Caco-2 (cell line): ENCODE measurements around the gene PRG2. TPM values are rescaled to one million over a fixed set of nuclear protein-coding genes. Genes with fewer than 3 reads are reported as not detected.

ENCODE experiments used
- BruUV-seq: library from RNA; stranded (reverse); fragments of 400-500 nt; replicated peaks from 2 replicates; lab custom pipeline; 2021; lab: Mats Ljungman, UMichigan
- CTCF ChIA-PET: fragments of 300-600 bp; sonication (Branson Sonifier 250); formaldehyde crosslinking; loops from one replicate; lab custom pipeline; 2022; ENCODE audit warnings: antibody characterized with exemption; lab: Charles Lee
- POLR2A ChIA-PET: fragments of 300-600 bp; sonication (Branson Sonifier 250); formaldehyde crosslinking; loops from one replicate; lab custom pipeline; 2022; ENCODE audit warnings: antibody characterized with exemption; lab: Charles Lee
- DNase-seq, 2 experiments: peaks; one replicate each; pipeline versions ENCODE4 v3.0.0 to v3.0.0-alpha.2; 2020 to 2022
- H3K27me3 ChIP-seq: replicated peaks from 2 replicates; pipeline ENCODE4 v1.6.0; 2011; ENCODE audit warnings: low read length; ENCODE audit not compliant: control insufficient read depth, insufficient read depth
- H3K36me3 ChIP-seq: 2 replicates; pipeline ENCODE4 v1.5.1; 2011; ENCODE audit warnings: low read length; ENCODE audit not compliant: control insufficient read depth, insufficient read depth
- H3K4me1 ChIP-seq: fragments of 250-450 bp; sonication (Bioruptor Pico); 2 replicates; pipeline ENCODE4 v1.5.1; 2020; ENCODE audit warnings: mild to moderate bottlenecking
- H3K4me3 ChIP-seq: 2 replicates; pipeline ENCODE4 v1.5.1; 2011; ENCODE audit warnings: low read depth, mild to moderate bottlenecking, control low read depth, low read length
- H3K9me3 ChIP-seq: fragments of 250-450 bp; sonication (Bioruptor Pico); 2 replicates; pipeline ENCODE4 v1.5.1; 2020; ENCODE audit warnings: mild to moderate bottlenecking, moderate library complexity
- H3K27ac Mint-ChIP-seq: one replicate; pipeline ENCODE4 v1.8.0; 2022; ENCODE audit warnings: mixed read lengths; ENCODE audit not compliant: unreplicated experiment
- H3K27me3 Mint-ChIP-seq: one replicate; pipeline ENCODE4 v1.8.0; 2022; ENCODE audit warnings: mixed read lengths; ENCODE audit not compliant: insufficient read depth, unreplicated experiment
- H3K36me3 Mint-ChIP-seq: one replicate; pipeline ENCODE4 v1.8.0; 2022; ENCODE audit warnings: mild to moderate bottlenecking, mixed read lengths; ENCODE audit not compliant: insufficient read depth, unreplicated experiment
- H3K4me1 Mint-ChIP-seq: one replicate; pipeline ENCODE4 v1.8.0; 2022; ENCODE audit warnings: low read depth, mixed read lengths; ENCODE audit not compliant: unreplicated experiment
- H3K4me3 Mint-ChIP-seq: one replicate; pipeline ENCODE4 v1.8.0; 2022; ENCODE audit warnings: mild to moderate bottlenecking, moderate library complexity, mixed read lengths; ENCODE audit not compliant: unreplicated experiment
- H3K9me3 Mint-ChIP-seq: one replicate; pipeline ENCODE4 v1.8.0; 2022; ENCODE audit warnings: mixed read lengths; ENCODE audit not compliant: unreplicated experiment
- intact Hi-C: fragments of 100-400 bp; cut with micrococcal nuclease; formaldehyde crosslinking; loops from one replicate; pipeline ENCODE4 v1.10.0; 2022; ENCODE audit not compliant: unreplicated experiment
- total RNA-seq: library from RNA; stranded (reverse); gene quantifications from 2 replicates; pipeline ENCODE4 v1.2.3, GENCODE V29; 2022
- TF ChIP-seq, protein P1 (sequence below), 2 experiments: fragments of 200-600 bp in 1 of 2; IDR thresholded peaks; 1 replicate in 1 of 2; 2 replicates in 1 of 2; pipeline versions ENCODE4 v1.5.1 to v1.8.0; 2011 to 2022; ENCODE audit warnings: antibody characterized with exemption in 1 of 2, control low read depth in 1 of 2, inconsistent platforms in 1 of 2, low read depth in 1 of 2, low read length in 1 of 2, mild to moderate bottlenecking in 1 of 2, moderate library complexity in 1 of 2; ENCODE audit not compliant: insufficient read depth in 1 of 2, severe bottlenecking in 1 of 2, unreplicated experiment in 1 of 2

The PRG2 gene
- total RNA-seq, 1 experiment from 2014 or later = not detected

- TF ChIP-seq, protein P1, sequence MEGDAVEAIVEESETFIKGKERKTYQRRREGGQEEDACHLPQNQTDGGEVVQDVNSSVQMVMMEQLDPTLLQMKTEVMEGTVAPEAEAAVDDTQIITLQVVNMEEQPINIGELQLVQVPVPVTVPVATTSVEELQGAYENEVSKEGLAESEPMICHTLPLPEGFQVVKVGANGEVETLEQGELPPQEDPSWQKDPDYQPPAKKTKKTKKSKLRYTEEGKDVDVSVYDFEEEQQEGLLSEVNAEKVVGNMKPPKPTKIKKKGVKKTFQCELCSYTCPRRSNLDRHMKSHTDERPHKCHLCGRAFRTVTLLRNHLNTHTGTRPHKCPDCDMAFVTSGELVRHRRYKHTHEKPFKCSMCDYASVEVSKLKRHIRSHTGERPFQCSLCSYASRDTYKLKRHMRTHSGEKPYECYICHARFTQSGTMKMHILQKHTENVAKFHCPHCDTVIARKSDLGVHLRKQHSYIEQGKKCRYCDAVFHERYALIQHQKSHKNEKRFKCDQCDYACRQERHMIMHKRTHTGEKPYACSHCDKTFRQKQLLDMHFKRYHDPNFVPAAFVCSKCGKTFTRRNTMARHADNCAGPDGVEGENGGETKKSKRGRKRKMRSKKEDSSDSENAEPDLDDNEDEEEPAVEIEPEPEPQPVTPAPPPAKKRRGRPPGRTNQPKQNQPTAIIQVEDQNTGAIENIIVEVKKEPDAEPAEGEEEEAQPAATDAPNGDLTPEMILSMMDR (IDR thresholded peaks at IDR 0.05; ENCODE audit: insufficient read depth in 1 of 2, low read depth in 1 of 2, low read length in 1 of 2, severe bottlenecking in 1 of 2, unreplicated experiment in 1 of 2) = no peak
- no peak for DNase-seq
- intact Hi-C loops = no loop called here
- Mint-ChIP-seq H3K27me3 (no peaks in the 10 kb centered on the region), H3K4me3 (no peak overlapping the region), H3K9me3 (no peaks in the 10 kb centered on the region), H3K4me1 (peaks cover 5% of the 10 kb centered on the region), H3K36me3 (no peaks in the 10 kb centered on the region), H3K27ac (no peak overlapping the region)
- H3K4me1 ChIP-seq = no peaks in the 10 kb centered on the region
- H3K9me3 ChIP-seq = no peaks in the 10 kb centered on the region
- H3K27me3 ChIP-seq = no peaks in the 10 kb centered on the region
- ChIA-PET CTCF (no interaction called here), POLR2A (interaction anchor here (0.6 kb wide), 1 partner anchor 209 kb away, joined by 3 read pairs; no protein-coding TSS in a partner anchor)
- BruUV-seq = no TSS peak
- no peak overlapping the region for H3K4me3 ChIP-seq
- H3K36me3 ChIP-seq = no peaks in the 10 kb centered on the region
Measured at GRCh38 chr11:57408771-57409170, 18.3 kb upstream of the PRG2 start.

DNA sequence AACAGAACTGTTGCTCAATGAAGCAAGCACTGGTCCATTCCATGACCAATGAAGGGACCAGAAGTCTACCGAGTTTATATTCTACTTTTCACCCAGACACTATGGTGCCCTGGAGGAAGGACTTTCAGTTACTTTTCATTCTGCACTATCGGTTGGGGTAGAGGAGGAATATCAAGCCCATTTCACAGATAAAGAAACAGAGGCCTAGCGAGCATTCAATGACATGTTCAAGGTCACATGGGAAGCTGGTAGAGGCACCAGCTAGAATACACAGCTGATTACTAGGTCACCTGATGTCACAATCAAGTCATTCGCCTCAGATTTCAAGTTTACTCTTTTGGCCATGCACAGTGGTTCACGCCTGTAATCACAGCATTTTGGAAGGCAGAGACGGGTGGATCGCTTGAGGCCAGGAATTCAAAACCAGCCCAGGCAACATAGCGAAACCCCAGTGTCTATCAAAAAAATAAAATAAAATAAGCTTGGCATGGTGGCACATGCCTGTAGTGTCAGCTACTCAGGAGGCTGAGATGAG is 17.6 kb upstream of the PRG2 start:
- no peaks in the 10 kb centered on the region for H3K4me1 Mint-ChIP-seq
- POLR2A ChIA-PET = no interaction called here
- CTCF ChIA-PET = no interaction called here

DNA sequence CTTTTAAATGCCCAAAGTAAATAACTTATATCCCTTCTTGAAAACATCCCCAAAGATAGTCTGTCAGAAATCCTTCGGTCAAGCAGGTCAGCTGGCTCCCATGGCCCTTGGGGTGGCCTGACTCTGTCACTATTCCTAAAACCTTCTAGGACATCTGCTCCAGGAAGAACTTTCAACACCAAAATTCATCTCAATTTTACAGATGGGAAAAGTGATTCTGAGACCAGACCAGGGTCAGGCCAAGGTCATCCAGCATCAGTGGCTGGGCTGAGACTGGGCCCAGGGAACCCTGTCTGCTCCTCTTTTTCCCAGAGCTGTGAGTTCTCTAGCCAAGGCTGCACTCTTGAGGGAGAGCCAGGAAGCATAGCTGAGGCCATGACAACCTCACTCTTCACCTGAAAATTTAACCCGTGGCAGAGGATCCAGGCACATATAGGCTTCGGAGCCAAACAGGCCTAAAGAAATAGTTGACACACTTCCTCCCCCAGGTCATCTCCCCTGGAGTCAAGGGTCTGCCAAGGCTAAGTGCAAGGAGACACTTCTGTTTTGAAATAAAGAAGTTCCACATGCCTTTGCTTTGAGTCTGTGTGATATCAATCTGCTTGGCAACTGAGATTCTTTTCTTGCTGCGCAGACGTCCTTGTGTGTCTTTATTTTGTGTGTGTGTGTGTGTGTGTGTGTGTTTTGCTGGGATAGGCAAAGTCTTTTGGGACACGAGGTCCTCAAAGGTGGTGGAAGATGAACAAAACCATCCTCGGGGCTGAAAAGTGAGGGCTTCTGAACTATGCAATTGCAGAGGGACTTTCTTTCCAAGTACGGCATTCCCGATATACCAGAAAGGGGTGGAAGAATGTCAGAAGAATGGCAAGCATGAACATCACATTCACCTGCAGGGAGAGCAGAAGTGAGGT is 16.8 kb upstream of the PRG2 start:
- Histone ChIP-seq H3K9me3 (no peaks in the 10 kb centered on the region), H3K36me3 (no peaks in the 10 kb centered on the region), H3K4me1 (peaks cover 5% of the 10 kb centered on the region; the same call in 1 of the 2 replicates), H3K4me3 (no peak overlapping the region), H3K27me3 (no peaks in the 10 kb centered on the region)
- TF ChIP-seq, protein P1 (IDR thresholded peaks at IDR 0.05; ENCODE audit: insufficient read depth in 1 of 2, low read depth in 1 of 2, low read length in 1 of 2, severe bottlenecking in 1 of 2, unreplicated experiment in 1 of 2) = no peak
- intact Hi-C loops = no loop called here
- POLR2A ChIA-PET = no interaction called here
- Mint-ChIP-seq H3K4me3 (no peak overlapping the region), H3K27ac (peak overlapping the region; percentile 51), H3K36me3 (no peaks in the 10 kb centered on the region), H3K27me3 (no peaks in the 10 kb centered on the region), H3K9me3 (no peaks in the 10 kb centered on the region), H3K4me1 (no peaks in the 10 kb centered on the region)
- BruUV-seq = no TSS peak
- CTCF ChIA-PET = no interaction called here
- DNase-seq = no peak

More for the DNA sequence above, 17.6 kb upstream of the PRG2 start:
- Histone ChIP-seq H3K27me3 (no peaks in the 10 kb centered on the region), H3K36me3 (no peaks in the 10 kb centered on the region), H3K9me3 (no peaks in the 10 kb centered on the region), H3K4me1 (no peaks in the 10 kb centered on the region), H3K4me3 (no peak overlapping the region)
- Mint-ChIP-seq H3K9me3 (no peaks in the 10 kb centered on the region), H3K27me3 (no peaks in the 10 kb centered on the region), H3K4me3 (no peak overlapping the region), H3K27ac (no peak overlapping the region), H3K36me3 (no peaks in the 10 kb centered on the region)
- TF ChIP-seq, protein P1 (IDR thresholded peaks at IDR 0.05; ENCODE audit: insufficient read depth in 1 of 2, low read depth in 1 of 2, low read length in 1 of 2, severe bottlenecking in 1 of 2, unreplicated experiment in 1 of 2) = no peak
- DNase-seq = no peak
- intact Hi-C loops = no loop called here
- BruUV-seq = no TSS peak
